CD4-positive, alpha-beta memory T cell (primary cell): ENCODE results near the gene ZNF526. TPM values are rescaled to one million over a fixed set of nuclear protein-coding genes. Genes with fewer than 3 reads are reported as not detected.

ENCODE experiments used
- CTCF ChIA-PET: fragments of 350-600 bp; sonication (Branson Sonifier 250); formaldehyde crosslinking; loops from one replicate; lab custom pipeline; 2021; ENCODE audit warnings: inconsistent platforms; ENCODE audit not compliant: partially characterized antibody; lab: Charles Lee
- POLR2A ChIA-PET: fragments of 350-600 bp; sonication (Branson Sonifier 250); formaldehyde crosslinking; loops from one replicate; lab custom pipeline; 2021; ENCODE audit not compliant: partially characterized antibody; lab: Charles Lee
- DNase-seq, 5 donors: peaks; one replicate each; pipeline versions ENCODE4 v3.0.0 to v3.0.0-alpha.2; 2020 to 2022; ENCODE audit warnings: mixed read lengths in 1 of 5
- H3K27ac ChIP-seq: one replicate; pipeline ENCODE4 v1.7.0; 2013; ENCODE audit warnings: low read depth, low read length
- H3K27me3 ChIP-seq: 2 replicates; pipeline ENCODE4 v1.7.0; 2013; ENCODE audit warnings: mild to moderate bottlenecking, low read length, moderate library complexity; ENCODE audit not compliant: insufficient read depth
- H3K36me3 ChIP-seq: 2 replicates; pipeline ENCODE4 v1.7.0; 2013; ENCODE audit warnings: mild to moderate bottlenecking, low read length, moderate library complexity; ENCODE audit not compliant: insufficient read depth
- H3K4me1 ChIP-seq: 2 replicates; pipeline ENCODE4 v1.7.0; 2013; ENCODE audit warnings: mild to moderate bottlenecking, low read length, moderate library complexity; ENCODE audit not compliant: insufficient read depth
- H3K4me3 ChIP-seq, 2 donors: one replicate each; pipeline ENCODE4 v1.7.0; 2013; ENCODE audit warnings: low read length in 2 of 2, mild to moderate bottlenecking in 1 of 2
- H3K9me3 ChIP-seq, 2 donors: one replicate each; pipeline ENCODE4 v1.7.0; 2013; ENCODE audit warnings: low read length in 2 of 2, control low read depth in 1 of 2; ENCODE audit not compliant: control insufficient read depth in 1 of 2
- H3K27ac Mint-ChIP-seq, 7 donors: one replicate each; pipeline ENCODE4 v1.8.0; 2020 to 2021; ENCODE audit warnings: mixed read lengths in 7 of 7, mild to moderate bottlenecking in 6 of 7, inconsistent platforms in 3 of 7, moderate library complexity in 3 of 7
- H3K27me3 Mint-ChIP-seq, 2 donors: one replicate each; pipeline ENCODE4 v1.8.0; 2020 to 2021; ENCODE audit warnings: mixed read lengths in 2 of 2
- H3K36me3 Mint-ChIP-seq, 2 donors: one replicate each; pipeline ENCODE4 v1.8.0; 2020 to 2021; ENCODE audit warnings: mixed read lengths in 2 of 2, inconsistent platforms in 1 of 2, mild to moderate bottlenecking in 1 of 2
- H3K4me1 Mint-ChIP-seq, 4 donors: one replicate each; pipeline ENCODE4 v1.8.0; 2020 to 2021; ENCODE audit warnings: mixed read lengths in 4 of 4, mild to moderate bottlenecking in 1 of 4
- H3K4me3 Mint-ChIP-seq, 8 donors: one replicate each; pipeline ENCODE4 v1.8.0; 2020 to 2021; ENCODE audit warnings: mixed read lengths in 8 of 8, mild to moderate bottlenecking in 7 of 8, moderate library complexity in 6 of 8, inconsistent platforms in 3 of 8
- H3K9me3 Mint-ChIP-seq, 8 donors: one replicate each; pipeline ENCODE4 v1.8.0; 2020 to 2021; ENCODE audit warnings: mixed read lengths in 8 of 8, mild to moderate bottlenecking in 5 of 8, inconsistent platforms in 3 of 8, moderate library complexity in 1 of 8
- intact Hi-C: fragments of 100-400 bp; cut with micrococcal nuclease; formaldehyde crosslinking; loops from one replicate; pipeline ENCODE4 v1.15.1; 2023
- polyA plus RNA-seq, 2 donors: library from polyadenylated mRNA; unstranded; fragments of 300-500 nt; fragmentation: Illumina TruSeq; gene quantifications; one replicate each; pipeline ENCODE4 v1.2.3, GENCODE V29; 2021
- total RNA-seq, 2 experiments: library from RNA; stranded (reverse); gene quantifications; one replicate each; pipeline ENCODE4 v1.2.3, GENCODE V29; 2021

ZNF526 gene, protein sequence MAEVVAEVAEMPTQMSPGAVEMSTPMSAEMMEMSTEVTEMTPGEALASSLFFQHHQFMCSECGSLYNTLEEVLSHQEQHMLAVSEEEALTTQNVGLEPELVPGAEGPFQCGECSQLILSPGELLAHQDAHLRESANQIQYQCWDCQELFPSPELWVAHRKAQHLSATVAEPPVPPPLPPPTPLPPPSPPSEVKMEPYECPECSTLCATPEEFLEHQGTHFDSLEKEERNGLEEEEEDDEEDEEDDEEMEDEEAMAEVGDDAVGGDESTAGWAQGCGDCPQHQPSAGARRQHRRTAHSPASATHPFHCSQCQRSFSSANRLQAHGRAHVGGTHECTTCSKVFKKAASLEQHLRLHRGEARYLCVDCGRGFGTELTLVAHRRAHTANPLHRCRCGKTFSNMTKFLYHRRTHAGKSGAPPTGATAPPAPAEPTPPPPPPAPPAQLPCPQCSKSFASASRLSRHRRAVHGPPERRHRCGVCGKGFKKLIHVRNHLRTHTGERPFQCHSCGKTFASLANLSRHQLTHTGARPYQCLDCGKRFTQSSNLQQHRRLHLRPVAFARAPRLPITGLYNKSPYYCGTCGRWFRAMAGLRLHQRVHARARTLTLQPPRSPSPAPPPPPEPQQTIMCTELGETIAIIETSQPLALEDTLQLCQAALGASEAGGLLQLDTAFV
- total RNA-seq, result 10 to 100 TPM; 26.7 to 28.8 TPM
- 10 to 100 TPM in 1 of 2 donors, 1 to 10 TPM in 1; 2.3 to 10.2 TPM for polyA plus RNA-seq

DNA sequence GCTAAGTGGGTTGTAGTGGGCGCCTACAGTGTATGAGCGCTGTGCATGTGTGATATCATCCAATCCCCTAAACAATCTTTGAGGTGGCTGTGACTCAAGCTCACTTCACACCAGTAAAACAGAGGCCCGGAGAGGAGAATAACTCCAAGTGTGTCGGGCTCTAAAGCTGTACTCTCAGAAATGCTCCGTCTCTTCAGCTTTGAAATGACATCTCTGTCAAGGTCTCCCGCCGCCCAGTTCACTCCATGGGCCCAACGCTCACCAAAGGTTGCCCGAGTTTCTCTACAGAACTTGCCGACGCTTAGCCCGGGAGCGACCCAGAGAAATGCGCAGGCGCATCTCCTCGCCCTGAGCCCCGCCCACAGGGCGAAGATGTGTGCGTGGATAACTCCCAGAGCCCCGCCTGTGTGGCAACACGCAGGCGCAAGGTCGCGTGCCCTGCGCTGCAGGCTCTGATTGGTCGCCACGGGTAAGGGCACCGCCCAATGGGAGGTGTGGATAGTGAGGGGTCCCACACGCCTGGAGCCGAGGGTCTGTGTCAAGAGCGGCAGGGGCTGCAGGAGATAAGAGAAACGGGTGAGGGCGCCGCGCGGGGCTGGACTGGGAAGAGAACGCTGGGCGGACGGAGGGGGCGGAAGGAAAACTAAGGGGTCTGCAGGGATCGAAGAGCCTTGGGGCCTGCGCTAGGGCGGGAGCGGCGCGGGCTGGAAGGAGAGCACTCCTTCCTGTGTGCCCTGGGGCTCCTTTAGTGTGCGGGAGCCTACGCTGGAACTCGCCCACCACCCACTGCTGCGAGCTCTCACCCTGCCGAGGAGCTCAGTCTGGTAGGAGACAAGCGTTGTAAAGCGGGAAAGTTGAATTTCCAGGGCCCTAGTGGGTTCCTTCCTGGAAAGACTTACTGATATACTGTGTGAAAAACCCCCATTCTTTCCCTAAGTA lies at the start of gene ZNF526:
Gene ZNF526 (plus strand): TSS at position 501 of the 939 bp plus-strand sequence. CDS start 4,092 bp downstream, outside the sequence.
- ChIA-PET CTCF (interaction anchor here (0.7 to 1.6 kb wide), 7 partner anchors 15 to 88 kb away, joined by 3 to 8 read pairs (median 4); partner anchors contain the start of gene POU2F2), POLR2A (interaction anchor here (0.9 to 9.7 kb wide), 11 partner anchors 10 to 1376 kb away, joined by 3 to 149 read pairs (median 4); partner anchors contain the start of genes ARHGEF1, GSK3A, IRGQ and ZNF574)
- Mint-ChIP-seq H3K27me3 (no peaks in the 10 kb centered on the region), H3K27ac (peak within 1 kb of the TSS; percentile 94 to 99 (median 98)), H3K36me3 (peaks cover 13 to 40% of the 10 kb centered on the region in 2 donors), H3K4me3 (peak within 1 kb of the TSS; percentile 96 to 100 (median 98)), H3K4me1 (peaks cover 39 to 69% (median 53%) of the 10 kb centered on the region in 4 donors), H3K9me3 (peaks cover 0 to 3% (median 0%) of the 10 kb centered on the region in 8 donors)
- no peaks in the 10 kb centered on the region for H3K27me3 ChIP-seq
- peaks cover 11% of the 10 kb centered on the region for H3K36me3 ChIP-seq
- peaks cover 45% of the 10 kb centered on the region for H3K4me1 ChIP-seq
- H3K4me3 ChIP-seq, result peak within 1 kb of the TSS; percentile 82 to 86
- intact Hi-C loops, result loop anchor here (1.0 kb wide), 2 partner anchors 22 to 43 kb away; partner anchors contain the start of gene GSK3A
- H3K27ac ChIP-seq, result peak within 1 kb of the TSS; percentile 77
- DNase-seq, result peak; percentile 95 to 97 (median 97)
- H3K9me3 ChIP-seq, result no peaks in the 10 kb centered on the region

DNA sequence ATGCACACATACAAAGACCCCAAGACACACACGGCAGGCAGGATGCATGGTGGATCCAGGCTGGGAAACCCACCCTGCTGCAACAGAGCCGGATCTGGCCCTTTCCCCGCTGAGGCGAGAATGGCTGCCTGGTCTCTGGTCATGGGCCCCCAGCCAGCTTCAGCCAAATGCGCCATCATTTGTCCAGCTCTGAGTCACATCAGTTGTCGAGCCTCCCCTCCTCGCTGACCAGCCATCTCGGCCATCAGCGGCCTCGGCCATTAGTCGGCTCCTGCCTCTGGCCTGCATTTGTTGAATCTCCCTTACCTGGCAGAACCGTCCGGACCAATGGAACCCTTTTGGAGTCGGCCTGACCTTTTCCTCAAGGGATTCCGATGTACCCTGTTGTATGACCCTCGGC lies 49.4 kb upstream of the ZNF526 start:
- intact Hi-C loops, result no loop called here
- Mint-ChIP-seq H3K4me3 (no peak overlapping the region), H3K27me3 (peaks cover 0 to 7% of the 10 kb centered on the region in 2 donors), H3K4me1 (peaks cover under 1 to 16% (median 4%) of the 10 kb centered on the region in 4 donors), H3K9me3 (no peaks in the 10 kb centered on the region), H3K27ac (no peak overlapping the region), H3K36me3 (no peaks in the 10 kb centered on the region)
- peaks cover 11% of the 10 kb centered on the region for H3K27me3 ChIP-seq
- no peak for DNase-seq
- CTCF ChIA-PET, result no interaction called here
- POLR2A ChIA-PET, result no interaction called here
- no peak overlapping the region for H3K4me3 ChIP-seq
- H3K9me3 ChIP-seq, result no peaks in the 10 kb centered on the region
- no peaks in the 10 kb centered on the region for H3K36me3 ChIP-seq
- no peak overlapping the region for H3K27ac ChIP-seq
- peaks cover 7% of the 10 kb centered on the region for H3K4me1 ChIP-seq

DNA sequence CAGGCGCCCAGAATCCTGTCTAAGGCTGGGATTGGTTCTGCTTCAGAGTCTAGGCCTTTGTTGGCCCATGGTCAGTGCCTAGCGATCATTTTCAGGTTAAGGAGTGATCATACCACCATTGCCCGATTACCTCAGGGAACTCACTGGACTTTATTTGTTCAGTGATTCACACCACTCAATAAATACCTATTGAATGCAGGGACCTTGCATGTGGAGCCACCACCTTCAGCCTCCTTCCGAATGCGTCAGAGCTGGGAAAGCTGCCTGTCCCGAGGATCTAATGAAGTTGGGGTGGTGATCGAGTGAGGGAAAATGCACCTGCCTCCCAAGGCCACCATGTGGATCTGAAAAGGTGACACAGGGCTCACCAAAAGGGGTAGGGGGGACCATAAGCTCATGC lies 47.9 kb upstream of the ZNF526 start:
- no peaks in the 10 kb centered on the region for H3K36me3 ChIP-seq
- ChIA-PET POLR2A (no interaction called here), CTCF (interaction anchor here (0.8 kb wide), 1 partner anchor 19 kb away, joined by 3 read pairs; no protein-coding TSS in a partner anchor)
- Mint-ChIP-seq H3K9me3 (no peaks in the 10 kb centered on the region), H3K27me3 (peaks cover 4 to 11% of the 10 kb centered on the region in 2 donors), H3K4me3 (no peak overlapping the region), H3K27ac (peak overlapping the region in 1 of 7 donors; percentile 83), H3K4me1 (peaks cover 7 to 25% (median 10%) of the 10 kb centered on the region in 4 donors), H3K36me3 (no peaks in the 10 kb centered on the region)
- no peak overlapping the region for H3K27ac ChIP-seq
- H3K4me3 ChIP-seq, result no peak overlapping the region
- H3K4me1 ChIP-seq, result peaks cover 16% of the 10 kb centered on the region
- peaks cover 11% of the 10 kb centered on the region for H3K27me3 ChIP-seq
- no peaks in the 10 kb centered on the region for H3K9me3 ChIP-seq
- no peak for DNase-seq
- intact Hi-C loops, result no loop called here

DNA sequence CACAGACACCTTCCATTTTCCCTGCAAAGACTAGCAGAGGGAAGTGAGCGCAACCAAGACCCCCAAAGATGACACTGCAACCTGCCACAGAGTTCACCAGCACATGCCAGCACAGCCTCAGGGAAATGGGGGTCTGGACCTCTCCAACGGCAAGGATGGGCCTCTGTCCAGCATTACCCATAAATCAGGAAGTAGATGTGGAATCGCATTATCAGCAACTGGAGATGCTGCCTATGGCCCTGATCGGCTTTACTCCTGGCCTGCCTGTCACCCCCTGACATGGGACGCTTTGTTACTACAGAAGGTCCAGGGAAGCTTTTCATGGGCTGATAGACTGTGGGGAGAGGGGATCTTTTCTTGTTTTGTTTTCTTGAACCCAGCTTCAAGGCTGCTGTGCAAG lies 46.4 kb upstream of the ZNF526 start:
- no peaks in the 10 kb centered on the region for H3K9me3 Mint-ChIP-seq
- Histone ChIP-seq H3K4me1 (peaks cover 29% of the 10 kb centered on the region), H3K4me3 (no peak overlapping the region), H3K36me3 (no peaks in the 10 kb centered on the region), H3K9me3 (no peaks in the 10 kb centered on the region), H3K27me3 (peaks cover 11% of the 10 kb centered on the region), H3K27ac (no peak overlapping the region)
- no peak overlapping the region for H3K27ac Mint-ChIP-seq
- peak overlapping the region in 3 of 8 donors; percentile 22 to 59 (median 25) for H3K4me3 Mint-ChIP-seq
- H3K4me1 Mint-ChIP-seq, result peaks cover 7 to 25% (median 10%) of the 10 kb centered on the region in 4 donors
- ChIA-PET POLR2A (no interaction called here), CTCF (no interaction called here)
- peaks cover 4 to 11% of the 10 kb centered on the region in 2 donors for H3K27me3 Mint-ChIP-seq
- intact Hi-C loops, result no loop called here
- H3K36me3 Mint-ChIP-seq, result no peaks in the 10 kb centered on the region
- DNase-seq, result no peak

DNA sequence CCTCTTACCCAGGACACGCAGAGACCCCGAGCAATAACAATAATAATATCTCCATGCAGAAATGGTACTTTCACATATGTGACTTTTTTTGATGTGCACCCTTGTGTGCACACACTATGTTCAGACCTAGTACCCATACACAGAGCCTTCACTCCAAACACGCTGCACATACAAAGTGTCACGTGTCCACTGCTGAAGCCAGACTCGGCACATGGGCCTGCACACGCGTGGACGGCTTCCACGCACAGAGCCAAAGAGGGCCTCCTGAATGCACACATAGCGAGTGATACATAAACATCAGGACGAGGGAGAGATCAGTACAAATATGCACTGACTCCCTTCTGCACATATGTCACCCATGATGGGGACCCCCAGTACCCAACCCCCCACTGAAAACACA lies 45.9 kb upstream of the ZNF526 start:
- H3K36me3 ChIP-seq, result no peaks in the 10 kb centered on the region
- CTCF ChIA-PET, result no interaction called here

DNA sequence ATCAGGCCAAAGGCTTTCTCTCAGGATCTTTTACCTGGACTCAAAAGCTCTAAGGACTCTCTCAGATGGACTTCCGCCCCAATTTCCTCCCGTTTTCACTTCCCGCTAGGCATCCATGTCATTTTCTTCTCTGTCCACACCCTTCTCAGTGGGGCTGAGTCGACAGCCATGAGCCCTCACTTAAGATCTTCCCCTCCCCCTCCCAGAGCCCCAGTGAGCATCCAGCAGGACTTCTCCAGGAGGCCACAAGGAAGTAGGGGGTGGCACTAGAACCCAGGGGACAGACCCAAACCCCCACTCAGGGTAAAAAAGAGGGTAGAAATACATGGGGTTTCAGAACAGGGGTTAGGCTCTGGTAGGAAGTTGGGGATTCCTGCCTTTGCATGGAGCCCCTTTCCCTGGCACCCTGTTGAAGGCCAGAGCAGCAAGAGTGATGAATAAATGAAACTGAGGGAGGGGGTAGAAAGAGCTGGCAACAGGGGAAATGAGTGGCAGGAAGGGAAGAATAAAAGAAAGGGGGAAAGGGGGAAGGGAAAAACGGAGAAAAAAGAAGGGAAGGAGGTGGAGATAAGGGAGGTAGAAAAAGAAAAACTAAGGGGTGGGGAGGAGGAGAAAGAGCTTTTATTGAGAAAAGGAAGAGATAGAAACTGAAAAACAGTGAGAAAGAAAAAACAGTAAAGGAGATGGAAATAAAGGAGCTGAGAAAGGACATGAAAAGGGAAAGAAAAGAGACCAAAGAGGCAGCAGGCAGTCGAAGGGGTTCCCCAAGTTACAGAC lies 45.0 kb upstream of the ZNF526 start:
- H3K9me3 Mint-ChIP-seq, result no peaks in the 10 kb centered on the region
- no peak overlapping the region for H3K4me3 ChIP-seq
- H3K36me3 ChIP-seq, result no peaks in the 10 kb centered on the region
- H3K4me1 Mint-ChIP-seq, result peaks cover 9 to 25% (median 13%) of the 10 kb centered on the region in 4 donors
- no peaks in the 10 kb centered on the region for H3K36me3 Mint-ChIP-seq
- ChIA-PET CTCF (interaction anchor here (0.6 to 2.2 kb wide), 6 partner anchors 10 to 958 kb away, joined by 3 to 9 read pairs (median 4); no protein-coding TSS in a partner anchor), POLR2A (interaction anchor here (1.2 to 3.3 kb wide), 6 partner anchors 10 to 287 kb away, joined by 3 to 39 read pairs (median 13); partner anchors contain the start of genes DEDD2 and GSK3A)
- intact Hi-C loops, result no loop called here
- H3K27me3 Mint-ChIP-seq, result peaks cover 4 to 11% of the 10 kb centered on the region in 2 donors
- H3K27ac ChIP-seq, result no peak overlapping the region
- peak overlapping the region; percentile 63 to 96 (median 92) for H3K4me3 Mint-ChIP-seq
- H3K9me3 ChIP-seq, result no peaks in the 10 kb centered on the region
- H3K27me3 ChIP-seq, result peaks cover 17% of the 10 kb centered on the region
- H3K4me1 ChIP-seq, result peaks cover 29% of the 10 kb centered on the region
- no peak overlapping the region for H3K27ac Mint-ChIP-seq
- DNase-seq, result no peak

More for the DNA sequence above, 45.9 kb upstream of the ZNF526 start:
- Histone ChIP-seq H3K9me3 (no peaks in the 10 kb centered on the region), H3K27me3 (peaks cover 15% of the 10 kb centered on the region), H3K4me3 (no peak overlapping the region), H3K4me1 (peaks cover 29% of the 10 kb centered on the region), H3K27ac (no peak overlapping the region)
- peaks cover 7 to 25% (median 10%) of the 10 kb centered on the region in 4 donors for H3K4me1 Mint-ChIP-seq
- DNase-seq, result no peak
- intact Hi-C loops, result no loop called here
- no peaks in the 10 kb centered on the region for H3K9me3 Mint-ChIP-seq
- POLR2A ChIA-PET, result interaction anchor here (3.3 kb wide), 1 partner anchor 26 kb away, joined by 39 read pairs; no protein-coding TSS in a partner anchor
- no peak overlapping the region for H3K27ac Mint-ChIP-seq
- peaks cover 4 to 11% of the 10 kb centered on the region in 2 donors for H3K27me3 Mint-ChIP-seq
- peak overlapping the region in 3 of 8 donors; percentile 22 to 59 (median 32) for H3K4me3 Mint-ChIP-seq
- no peaks in the 10 kb centered on the region for H3K36me3 Mint-ChIP-seq
